Vagina (tissue), 2 donors: ENCODE results near the gene ST3GAL6.

Experiments used
- CTCF ChIP-seq, 3 experiments: fragments of 450-650 bp in 2 of 3; fragments of 200-600 bp in 1 of 3; sonication (generic) in 1 of 3; IDR thresholded peaks; one replicate each; pipeline ENCODE4 v1.5.1; 2017 to 2019; ENCODE audit warnings: antibody characterized with exemption in 3 of 3, mild to moderate bottlenecking in 2 of 3, moderate library complexity in 2 of 3
- POLR2A ChIP-seq, 2 donors: fragments of 450-650 bp; IDR thresholded peaks; one replicate each; pipeline ENCODE4 v1.6.1; 2017; ENCODE audit warnings: antibody characterized with exemption in 2 of 2, mild to moderate bottlenecking in 2 of 2, moderate library complexity in 2 of 2
- POLR2AphosphoS5 ChIP-seq, 2 donors: sonication (generic); formaldehyde crosslinking; IDR thresholded peaks; one replicate each; pipeline ENCODE4 v1.9.0; 2017; ENCODE audit warnings: antibody characterized with exemption in 2 of 2, mild to moderate bottlenecking in 2 of 2, low read depth in 1 of 2; ENCODE audit not compliant: insufficient read depth in 1 of 2

DNA sequence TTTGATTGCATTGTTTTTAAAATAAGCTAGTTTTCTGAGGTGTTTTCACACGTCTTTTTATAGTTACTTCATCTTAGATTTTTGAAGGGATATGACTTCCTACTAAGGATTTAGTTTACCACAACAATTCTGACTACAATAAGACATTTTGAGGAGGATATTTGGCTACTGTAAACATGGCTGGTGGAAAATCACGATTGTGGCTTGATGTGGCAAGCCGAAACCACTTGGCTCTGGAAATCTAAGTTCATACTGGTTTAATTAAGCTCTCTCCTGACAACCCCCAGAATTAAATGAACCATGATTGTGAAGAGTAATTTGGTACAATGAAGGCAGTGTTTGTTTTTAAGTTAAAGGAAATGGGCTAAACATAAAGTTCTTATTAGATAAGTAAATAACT, 30.8 kb downstream of the ST3GAL6 start:
- TF ChIP-seq CTCF (IDR thresholded peaks at IDR 0.05) (no peak), POLR2A (IDR thresholded peaks at IDR 0.05) (no peak), POLR2AphosphoS5 (IDR thresholded peaks at IDR 0.05; ENCODE audit: insufficient read depth in 1 of 2, low read depth in 1 of 2) (no peak)
